Endodermal cell (in vitro differentiated cells): ENCODE data around the gene HSD17B1. TPM values are rescaled to one million over a fixed set of nuclear protein-coding genes. Genes with fewer than 3 reads are reported as not detected.

Source experiments
- DNase-seq: peaks from one replicate; pipeline ENCODE4 v3.0.0-alpha.2; 2017
- H3K27ac ChIP-seq: 2 replicates; pipeline ENCODE4 v1.5.1; 2013; ENCODE audit warnings: mild to moderate bottlenecking, low read depth, low read length, moderate library complexity
- H3K27me3 ChIP-seq: 2 replicates; pipeline ENCODE4 v1.6.1; 2013; ENCODE audit warnings: mild to moderate bottlenecking, low read length, moderate library complexity; ENCODE audit not compliant: insufficient read depth, control insufficient read depth, poor library complexity, severe bottlenecking
- H3K36me3 ChIP-seq: 2 replicates; pipeline ENCODE4 v1.7.0; 2013; ENCODE audit warnings: mild to moderate bottlenecking, low read length, moderate library complexity; ENCODE audit not compliant: control insufficient read depth, insufficient read depth
- H3K4me1 ChIP-seq: one replicate; pipeline ENCODE4 v1.7.0; 2013; ENCODE audit warnings: low read length; ENCODE audit not compliant: control insufficient read depth, insufficient read depth
- H3K4me3 ChIP-seq: 2 replicates; pipeline ENCODE4 v1.5.1; 2013; ENCODE audit warnings: mild to moderate bottlenecking, low read length, moderate library complexity
- H3K9ac ChIP-seq: 2 replicates; pipeline ENCODE4 v1.6.1; 2013; ENCODE audit warnings: mild to moderate bottlenecking, low read length, moderate library complexity; ENCODE audit not compliant: poor library complexity, severe bottlenecking; ENCODE audit errors: extremely low read depth
- H3K9me3 ChIP-seq: 2 replicates; pipeline ENCODE4 v1.6.1; 2013; ENCODE audit warnings: mild to moderate bottlenecking, low read length, moderate library complexity; ENCODE audit not compliant: control insufficient read depth
- H3K27ac Mint-ChIP-seq: 2 replicates; pipeline ENCODE4 v1.8.0; 2020; ENCODE audit warnings: mixed read lengths
- H3K27me3 Mint-ChIP-seq: 2 replicates; pipeline ENCODE4 v1.8.0; 2021; ENCODE audit warnings: mild to moderate bottlenecking, mixed read lengths; ENCODE audit not compliant: insufficient read depth
- H3K36me3 Mint-ChIP-seq: 2 replicates; pipeline ENCODE4 v1.8.0; 2020; ENCODE audit warnings: low read depth, mixed read lengths
- H3K4me1 Mint-ChIP-seq: 2 replicates; pipeline ENCODE4 v1.8.0; 2020; ENCODE audit warnings: mixed read lengths
- H3K4me3 Mint-ChIP-seq: 2 replicates; pipeline ENCODE4 v1.8.0; 2020; ENCODE audit warnings: mild to moderate bottlenecking, moderate library complexity, mixed read lengths
- H3K9me3 Mint-ChIP-seq: 2 replicates; pipeline ENCODE4 v1.8.0; 2020; ENCODE audit warnings: mild to moderate bottlenecking, mixed read lengths
- CTCF ChIP-seq: fragments of 200-600 bp; sonication (generic); conservative IDR thresholded peaks from 2 replicates; pipeline ENCODE4 v1.5.0; 2021; ENCODE audit warnings: antibody characterized with exemption, mild to moderate bottlenecking
- WGBS, 2 experiments: methylation state at CpG; one replicate each; pipeline versions ENCODE4 v1.1.5 to v1.1.7; 2013; ENCODE audit warnings: missing lambda C conversion rate in 2 of 2, mixed read lengths in 1 of 2; ENCODE audit not compliant: insufficient coverage in 1 of 2, insufficient read length in 1 of 2; 5-methylcytosine and 5-hydroxymethylcytosine counted together
- total RNA-seq, 2 donors: library from RNA; stranded (reverse); fragmentation: NEBNext Ultra II Directional in 1 of 2; extraction: Animal tissue kit (Norgen Biotek cat#: 25700) in 1 of 2; gene quantifications; 2 replicates in 1 of 2; 3 replicates in 1 of 2; pipeline ENCODE4 v1.2.1, GENCODE V29; 2021

The HSD17B1 gene
- total RNA-seq, 2 donors from 2014 or later, result 2.4 to 2.8 TPM

- no peak for TF ChIP-seq CTCF
- WGBS, 2 experiments, result 97% methylated on average over 1 of the region's 1 CpG; no CpG with 5 or more reads in 1 of the 2 experiments
- H3K27ac Mint-ChIP-seq, result no peak overlapping the region
- H3K9me3 Mint-ChIP-seq, result no peaks in the 10 kb centered on the region
- Histone ChIP-seq H3K9ac (no peak overlapping the region), H3K4me1 (no peaks in the 10 kb centered on the region), H3K27me3 (no peaks in the 10 kb centered on the region), H3K36me3 (peaks cover 81% of the 10 kb centered on the region), H3K27ac (no peak overlapping the region), H3K9me3 (no peaks in the 10 kb centered on the region), H3K4me3 (no peak overlapping the region)
- no peaks in the 10 kb centered on the region for H3K27me3 Mint-ChIP-seq
- no peak for DNase-seq
- no peaks in the 10 kb centered on the region for H3K4me1 Mint-ChIP-seq
- H3K4me3 Mint-ChIP-seq, result no peak overlapping the region
- peaks cover 69% of the 10 kb centered on the region for H3K36me3 Mint-ChIP-seq
These were observed 32.6 kb downstream of the HSD17B1 start for GRCh38 chr17:42585353-42585752.

GRCh38 chr17:42586514-42587230 lies 33.9 kb downstream of the HSD17B1 start:
- H3K27ac ChIP-seq, result no peak overlapping the region
- Mint-ChIP-seq H3K27ac (no peak overlapping the region), H3K27me3 (no peaks in the 10 kb centered on the region), H3K4me1 (no peaks in the 10 kb centered on the region), H3K9me3 (no peaks in the 10 kb centered on the region), H3K36me3 (peaks cover 71% of the 10 kb centered on the region), H3K4me3 (no peak overlapping the region)
- no peaks in the 10 kb centered on the region for H3K4me1 ChIP-seq
- 81 to 92% methylated on average over 2 to 7 of the region's 7 CpGs for WGBS, 2 experiments
- TF ChIP-seq CTCF, result no peak
- H3K9ac ChIP-seq, result no peak overlapping the region
- no peak overlapping the region for H3K4me3 ChIP-seq
- H3K36me3 ChIP-seq, result peaks cover 86% of the 10 kb centered on the region
- H3K27me3 ChIP-seq, result no peaks in the 10 kb centered on the region
- H3K9me3 ChIP-seq, result no peaks in the 10 kb centered on the region
- DNase-seq, result no peak

- Histone ChIP-seq H3K9me3 (no peaks in the 10 kb centered on the region), H3K27me3 (no peaks in the 10 kb centered on the region), H3K4me1 (no peaks in the 10 kb centered on the region), H3K27ac (no peak overlapping the region), H3K36me3 (peaks cover 55% of the 10 kb centered on the region), H3K9ac (no peak overlapping the region), H3K4me3 (no peak overlapping the region)
- 99 to 100% methylated on average over 1 to 2 of the region's 2 CpGs for WGBS, 2 experiments
- no peak overlapping the region for H3K27ac Mint-ChIP-seq
- no peak for TF ChIP-seq CTCF
- no peak overlapping the region for H3K4me3 Mint-ChIP-seq
- no peaks in the 10 kb centered on the region for H3K4me1 Mint-ChIP-seq
- peaks cover 57% of the 10 kb centered on the region for H3K36me3 Mint-ChIP-seq
- no peak for DNase-seq
- no peaks in the 10 kb centered on the region for H3K27me3 Mint-ChIP-seq
- H3K9me3 Mint-ChIP-seq, result no peaks in the 10 kb centered on the region
These were observed 38.2 kb downstream of the HSD17B1 start for GRCh38 chr17:42590886-42591285.
